BJ (cell line): ENCODE data around the gene NBPF3. TPM values are rescaled to one million over a fixed set of nuclear protein-coding genes. Genes with fewer than 3 reads are reported as not detected.

Source experiments
- CTCF ChIA-PET: fragments of 350-600 bp; formaldehyde crosslinking; extraction: SDS; loops from one replicate; lab custom pipeline; 2021; ENCODE audit warnings: antibody characterized with exemption, inconsistent platforms; lab: Yijun Ruan, JAX
- POLR2A ChIA-PET: fragments of 300-600 bp; sonication (Branson Sonifier 250); formaldehyde crosslinking; extraction: SDS; loops from one replicate; lab custom pipeline; 2021; ENCODE audit warnings: antibody characterized with exemption; lab: Charles Lee
- DNase-seq: peaks from one replicate; pipeline ENCODE4 v3.0.0-alpha.2; 2011; ENCODE audit warnings: low read depth
- H3K27me3 ChIP-seq: 2 replicates; pipeline ENCODE4 v1.6.0; 2011; ENCODE audit warnings: low read length; ENCODE audit not compliant: control insufficient read depth, insufficient read depth
- H3K36me3 ChIP-seq: 2 replicates; pipeline ENCODE4 v1.5.1; 2011; ENCODE audit warnings: low read length; ENCODE audit not compliant: control insufficient read depth, insufficient read depth
- H3K4me3 ChIP-seq: 2 replicates; pipeline ENCODE4 v1.5.1; 2011; ENCODE audit warnings: low read depth, mild to moderate bottlenecking, control low read depth, low read length
- CTCF ChIP-seq: IDR thresholded peaks from 2 replicates; pipeline ENCODE4 v1.5.1; 2011; ENCODE audit warnings: low read depth, mild to moderate bottlenecking, control low read depth, inconsistent platforms, low read length, moderate library complexity; ENCODE audit not compliant: insufficient read depth
- polyA plus RNA-seq: library from polyadenylated mRNA; depleted of rRNA; stranded (reverse); fragments of >200 nt; gene quantifications from 2 replicates; pipeline ENCODE4 v1.2.3, GENCODE V29; 2011

The NBPF3 gene
- polyA plus RNA-seq, 1 experiment, result 17.8 TPM

GRCh38 chr1:21526441-21526840 lies 86.5 kb downstream of the NBPF3 start:
- no peak for TF ChIP-seq CTCF
- POLR2A ChIA-PET, result no interaction called here
- no peak for DNase-seq
- CTCF ChIA-PET, result interaction anchor here (1.1 to 6.4 kb wide), 3 partner anchors 9 to 14 kb away, joined by 3 to 34 read pairs (median 5); partner anchors contain the start of gene ALPL
- Histone ChIP-seq H3K4me3 (no peak overlapping the region), H3K36me3 (no peaks in the 10 kb centered on the region), H3K27me3 (peaks cover 2% of the 10 kb centered on the region)

GRCh38 chr1:21530368-21531016 lies 90.6 kb downstream of the NBPF3 start:
- no peak for TF ChIP-seq CTCF
- ChIA-PET CTCF (interaction anchor here (1.4 kb wide), 1 partner anchor 8 kb away, joined by 3 read pairs; no protein-coding TSS in a partner anchor), POLR2A (no interaction called here)
- no peak overlapping the region for H3K4me3 ChIP-seq
- no peaks in the 10 kb centered on the region for H3K36me3 ChIP-seq
- no peak for DNase-seq
- H3K27me3 ChIP-seq, result peaks cover 12% of the 10 kb centered on the region

DNA sequence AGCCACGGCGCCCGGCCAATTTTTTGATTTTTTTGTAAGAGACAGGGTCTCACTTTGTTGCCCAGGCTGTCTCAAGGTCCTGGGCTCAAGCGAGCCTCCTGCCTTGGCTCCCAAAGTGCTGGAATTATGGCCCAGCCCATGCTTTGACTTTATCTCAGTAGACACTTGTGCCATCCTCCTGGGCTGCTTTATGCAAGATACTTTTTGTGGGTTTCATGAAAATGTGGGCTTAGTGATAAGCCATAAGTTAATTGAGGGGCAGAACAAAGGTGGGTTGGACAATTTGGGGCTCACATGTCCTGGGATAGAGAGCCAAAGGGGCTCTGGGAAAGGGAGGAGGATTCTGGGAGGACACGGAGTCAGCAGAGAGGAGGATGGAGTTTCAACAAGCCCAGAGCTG lies 91.3 kb downstream of the NBPF3 start:
- ChIA-PET POLR2A (no interaction called here), CTCF (no interaction called here)
- Histone ChIP-seq H3K4me3 (no peak overlapping the region), H3K27me3 (peaks cover 12% of the 10 kb centered on the region), H3K36me3 (no peaks in the 10 kb centered on the region)
- no peak for DNase-seq
- TF ChIP-seq CTCF, result no peak

- CTCF ChIA-PET, result interaction anchor here (0.7 to 2.0 kb wide), 3 partner anchors 126 to 164 kb away, joined by 3 to 7 read pairs (median 4); no protein-coding TSS in a partner anchor
- TF ChIP-seq CTCF, result no peak
- H3K4me3 ChIP-seq, result no peak overlapping the region
- DNase-seq, result no peak
- H3K27me3 ChIP-seq, result peaks cover 19% of the 10 kb centered on the region
- H3K36me3 ChIP-seq, result no peaks in the 10 kb centered on the region
- POLR2A ChIA-PET, result no interaction called here
These were observed 92.6 kb downstream of the NBPF3 start for GRCh38 chr1:21532496-21532895.

DNA sequence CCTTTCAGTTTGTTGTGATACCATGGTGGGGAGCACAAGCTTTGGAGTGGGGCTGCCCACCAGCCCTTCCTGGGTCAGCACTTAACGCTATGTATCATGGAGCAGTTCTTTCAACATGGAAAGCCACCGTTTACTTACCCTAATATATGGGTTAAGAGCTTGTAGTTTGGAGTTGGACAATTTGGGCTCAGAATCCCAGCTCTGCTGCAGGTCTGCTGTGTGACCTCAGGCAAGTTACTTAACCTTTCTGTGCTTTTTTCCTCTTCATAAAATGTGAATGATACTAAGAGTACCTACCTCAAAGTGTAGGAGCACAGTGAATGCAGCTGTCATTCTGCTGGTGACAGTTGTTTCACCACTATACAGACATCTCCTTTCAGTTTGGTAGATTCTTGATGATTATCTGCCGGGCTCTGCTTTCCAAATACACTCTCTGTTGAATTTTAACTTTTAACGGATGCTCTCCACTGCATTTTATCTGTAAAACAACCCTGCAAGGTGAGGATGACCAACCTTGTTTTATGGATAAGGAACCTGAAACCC lies 93.1 kb downstream of the NBPF3 start:
- ChIA-PET CTCF (interaction anchor here (0.7 to 2.0 kb wide), 3 partner anchors 126 to 165 kb away, joined by 3 to 7 read pairs (median 4); no protein-coding TSS in a partner anchor), POLR2A (no interaction called here)
- TF ChIP-seq CTCF, result no peak
- no peak for DNase-seq
- Histone ChIP-seq H3K36me3 (no peaks in the 10 kb centered on the region), H3K27me3 (peaks cover 22% of the 10 kb centered on the region), H3K4me3 (no peak overlapping the region)
